HG02763 (cell line): ENCODE results near the gene TMEM41B.
A peak's percentile ranks its signal among the peaks of the same experiment; 100 is the strongest.
"Not testable (repeated sequence)": the region's sequence is repeated elsewhere in the genome, so short reads cannot be mapped to it uniquely, and the experiment has no call there.

ENCODE experiments used
- ATAC-seq: cut with Tn5 transposase; IDR thresholded peaks from one replicate; pipeline ENCODE4 v1.9.1; 2021; ENCODE audit warnings: mild to moderate bottlenecking, moderate library complexity; ENCODE audit not compliant: unreplicated experiment

The TMEM41B gene

DNA sequence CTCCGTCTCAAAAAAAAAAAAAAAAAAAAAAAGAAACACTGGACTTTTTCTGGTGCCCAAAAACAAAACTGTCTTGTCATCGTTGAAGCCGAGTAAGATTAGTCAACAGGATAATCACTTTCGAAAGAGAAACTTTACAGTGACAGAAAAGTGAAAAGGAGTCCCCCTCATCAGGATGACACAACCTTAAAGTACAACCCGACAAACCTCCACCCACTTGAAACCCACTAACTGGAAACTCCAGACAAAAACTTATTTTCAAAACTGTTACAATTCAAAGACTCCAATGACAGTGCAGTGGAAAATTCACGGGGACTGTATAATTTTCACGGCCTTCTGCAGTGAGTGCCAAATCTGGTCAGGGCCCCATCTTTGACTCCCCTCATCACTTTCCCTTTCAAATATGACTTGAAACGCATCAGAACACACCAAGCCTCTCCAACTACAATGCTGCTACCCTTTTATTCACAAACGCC, 50.5 kb downstream of the TMEM41B start:
- ATAC-seq, result peak; percentile 65

DNA sequence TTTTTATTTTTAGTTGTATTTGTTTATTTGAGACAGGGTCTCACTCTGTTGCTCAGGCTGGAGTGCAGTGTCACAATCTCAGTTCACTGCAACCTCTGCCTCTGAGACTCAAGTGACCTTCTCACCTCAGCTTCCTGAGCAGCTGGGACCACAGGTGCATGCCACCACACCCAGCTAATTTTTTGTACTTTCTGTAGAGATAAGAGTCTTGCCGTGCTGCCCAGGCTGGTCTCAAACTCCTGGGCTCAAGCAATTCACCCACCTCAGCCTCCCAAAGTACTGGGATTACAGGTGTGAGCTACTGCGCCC, 53.6 kb downstream of the TMEM41B start:
- ATAC-seq, result not testable (repeated sequence)

DNA sequence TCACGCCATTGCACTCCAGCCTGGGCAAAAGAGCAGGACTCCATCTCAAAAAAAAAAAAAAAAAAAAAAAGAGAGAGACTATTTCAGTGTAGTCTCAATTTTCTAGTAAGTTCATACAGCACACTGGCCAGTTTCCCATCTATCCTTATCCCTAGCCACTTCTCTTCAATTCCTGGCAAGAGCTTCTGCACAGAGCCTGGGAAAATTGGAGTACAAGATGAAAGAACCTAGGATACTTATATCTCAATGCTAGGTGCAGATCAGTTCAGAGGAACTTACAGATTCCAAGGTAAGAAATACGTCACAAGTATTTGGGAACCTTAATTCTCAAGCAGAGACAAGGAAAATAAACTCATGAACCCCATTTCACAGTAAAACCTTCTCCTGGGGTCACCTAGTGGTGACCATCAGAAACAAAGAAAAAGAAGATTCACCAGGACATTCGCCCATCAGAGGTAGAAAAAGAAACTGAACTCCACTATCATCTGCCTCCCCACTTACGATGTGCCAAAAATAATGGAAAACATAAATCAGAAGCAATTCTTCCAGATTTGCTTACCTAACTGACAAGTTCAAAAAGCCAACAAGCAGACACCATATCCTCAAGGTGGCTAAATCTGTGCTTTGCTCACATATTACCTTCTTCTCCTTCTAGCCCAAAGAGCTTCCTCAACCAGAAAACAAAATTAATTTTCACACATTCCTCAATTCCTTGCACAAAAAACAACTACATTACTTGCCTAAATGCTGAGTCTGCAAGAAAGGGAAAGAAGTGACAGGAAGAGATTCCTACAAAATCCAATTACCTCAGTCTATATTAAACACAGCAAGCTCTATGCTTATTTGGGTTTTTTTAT, 54.2 kb downstream of the TMEM41B start:
- no peak for ATAC-seq

DNA sequence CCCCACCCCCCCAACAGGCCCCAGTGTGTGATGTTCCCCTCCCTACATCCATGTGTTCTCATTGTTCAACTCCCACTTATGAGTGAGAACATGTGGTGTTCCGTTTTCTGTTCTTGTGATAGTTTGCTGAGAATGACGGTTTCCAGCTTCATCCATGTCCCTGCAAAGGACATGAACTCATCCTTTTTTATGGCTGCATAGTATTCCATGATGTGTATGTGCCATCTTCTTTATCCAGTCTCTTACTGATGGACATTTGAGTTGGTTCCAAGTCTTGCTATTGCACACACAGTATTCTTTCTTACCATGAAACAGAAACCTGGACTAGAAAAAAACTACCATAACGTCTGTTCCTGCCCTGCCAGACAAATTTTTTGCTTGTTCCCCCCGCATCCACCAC, 56.1 kb downstream of the TMEM41B start:
- ATAC-seq, result not testable (repeated sequence)

DNA sequence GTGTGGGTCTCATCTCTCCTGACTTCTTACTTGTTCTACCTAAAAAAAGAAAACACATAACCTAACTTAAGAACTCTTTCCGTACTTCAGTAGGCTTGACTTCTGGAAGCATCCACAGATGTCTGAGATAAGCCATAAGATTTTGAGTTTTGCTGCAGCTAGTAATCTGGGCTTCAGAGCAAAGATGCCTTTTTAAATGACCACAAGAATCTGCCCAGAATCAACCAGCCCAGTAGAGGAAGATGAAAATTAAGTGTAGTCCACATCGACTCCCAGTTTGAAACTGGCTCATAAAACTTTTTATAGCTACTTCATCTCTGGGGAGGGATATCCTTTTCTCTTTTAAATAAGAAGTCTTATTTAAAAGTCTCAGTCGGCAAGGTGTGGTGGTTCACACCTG, 60.0 kb downstream of the TMEM41B start:
- ATAC-seq, result no peak

DNA sequence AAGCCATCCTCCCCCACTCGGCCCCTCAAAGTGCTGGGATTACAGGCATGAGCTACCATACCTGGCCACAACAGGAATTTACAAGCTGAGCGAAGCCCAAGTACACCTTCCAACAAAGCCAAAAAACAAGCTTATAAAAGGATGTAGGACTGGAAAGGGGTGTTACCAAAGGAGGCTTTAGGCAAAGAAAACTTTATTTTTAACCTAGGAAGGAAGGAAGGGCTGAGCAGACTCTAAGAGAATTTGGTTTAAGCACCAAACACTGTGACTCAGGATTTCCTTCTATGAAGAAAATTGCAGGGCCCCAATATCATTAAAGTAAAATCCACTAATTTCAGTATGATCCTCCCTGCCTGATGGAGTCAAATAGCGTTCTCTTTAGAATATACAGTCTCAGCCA, 61.3 kb downstream of the TMEM41B start:
- no peak for ATAC-seq

DNA sequence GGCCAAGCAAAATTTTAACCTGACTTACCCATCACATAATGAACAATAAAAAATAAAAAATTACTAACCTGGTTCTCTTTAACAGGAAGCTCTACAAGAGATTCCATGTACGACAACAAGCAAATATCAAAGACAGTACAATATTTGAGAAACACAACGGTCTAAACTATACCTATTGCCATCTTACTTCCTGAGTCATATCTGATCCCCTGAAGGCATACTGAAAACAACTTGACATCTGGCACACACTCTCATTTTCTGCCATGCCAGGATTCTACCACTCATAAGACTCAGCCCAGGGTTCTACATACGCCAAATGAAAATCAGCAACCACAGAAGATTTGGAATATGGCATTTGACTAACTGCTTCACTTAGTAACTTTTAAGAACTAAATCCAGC, 63.1 kb downstream of the TMEM41B start:
- no peak for ATAC-seq

DNA sequence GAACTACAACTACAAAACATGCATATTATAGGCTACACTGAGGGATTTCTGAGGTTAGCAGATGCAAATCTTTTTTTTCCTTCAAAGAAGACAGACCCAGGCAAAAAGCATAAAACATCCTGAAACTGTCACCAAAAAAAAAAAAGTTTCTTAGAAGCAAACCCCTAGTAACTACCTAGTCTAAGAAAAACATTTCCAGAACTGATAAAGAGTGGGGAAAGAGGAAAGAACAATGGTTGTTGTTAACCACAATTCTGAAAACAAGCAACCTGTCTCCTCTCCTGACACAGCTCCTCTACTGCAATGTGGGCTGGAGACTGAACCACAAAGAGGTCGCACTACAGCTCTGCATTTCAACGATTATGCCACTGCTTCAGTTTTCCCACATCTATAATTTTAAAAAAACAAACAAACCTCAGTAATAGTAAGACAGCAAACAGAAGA, 64.2 kb downstream of the TMEM41B start:
- ATAC-seq, result peak; percentile 63

DNA sequence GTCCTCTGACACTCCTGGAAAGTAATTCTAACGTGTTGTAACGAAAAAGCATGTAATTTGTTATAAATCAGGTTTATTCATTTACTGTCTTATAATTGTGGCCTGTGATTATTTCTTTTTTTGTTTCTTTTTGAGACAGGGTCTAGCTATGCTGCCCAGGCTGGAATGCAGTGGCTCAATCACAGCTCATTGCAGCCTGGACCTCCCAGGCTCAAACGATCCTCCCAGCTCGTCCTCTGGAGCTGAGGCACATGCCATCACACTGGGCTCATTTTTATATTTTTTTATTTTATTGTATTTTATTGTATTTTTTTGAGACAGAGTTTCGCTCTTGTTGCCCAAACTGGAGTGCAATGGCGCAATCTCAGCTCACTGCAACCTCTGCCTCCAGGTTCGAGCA, 65.1 kb downstream of the TMEM41B start:
- ATAC-seq, result no peak

DNA sequence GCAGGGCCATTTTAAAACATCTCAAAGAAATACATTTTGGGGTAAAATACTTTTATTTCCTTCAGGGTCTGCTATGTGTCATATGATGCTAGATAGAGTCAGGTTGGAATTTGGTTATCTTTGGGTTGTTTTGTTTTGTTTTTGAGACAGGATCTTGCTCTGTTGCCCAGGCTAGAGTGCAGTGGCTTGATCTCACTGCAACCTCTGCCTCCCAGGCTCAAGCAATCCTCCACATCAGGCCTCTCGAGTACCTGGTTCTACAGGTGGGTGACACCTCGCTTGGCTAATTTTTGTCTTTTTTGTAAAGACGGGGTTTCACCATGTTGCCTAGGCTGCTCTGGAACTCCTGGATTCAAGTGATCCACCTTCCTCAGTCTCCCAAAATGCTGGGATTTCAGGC, 66.5 kb downstream of the TMEM41B start:
- no peak for ATAC-seq

DNA sequence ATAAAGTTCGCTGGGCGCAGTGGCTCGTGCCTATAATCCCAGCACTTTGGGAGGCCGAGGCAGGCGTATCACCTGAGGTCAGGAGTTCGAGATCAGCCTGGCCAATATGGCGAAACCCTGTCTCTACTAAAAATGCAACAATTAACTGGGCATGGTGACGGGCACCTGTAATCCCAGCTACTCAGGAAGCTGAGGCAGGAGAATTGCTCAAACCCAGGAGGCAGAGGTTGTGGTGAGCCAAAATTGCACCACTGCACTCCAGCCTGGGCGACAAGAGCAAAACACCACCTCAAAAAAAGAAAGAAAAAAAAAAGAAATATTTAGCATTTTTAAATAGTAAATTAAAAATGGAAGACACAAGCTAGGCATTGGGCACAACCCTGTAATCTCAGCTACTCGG, 78.2 kb downstream of the TMEM41B start:
- ATAC-seq, result not testable (repeated sequence)

DNA sequence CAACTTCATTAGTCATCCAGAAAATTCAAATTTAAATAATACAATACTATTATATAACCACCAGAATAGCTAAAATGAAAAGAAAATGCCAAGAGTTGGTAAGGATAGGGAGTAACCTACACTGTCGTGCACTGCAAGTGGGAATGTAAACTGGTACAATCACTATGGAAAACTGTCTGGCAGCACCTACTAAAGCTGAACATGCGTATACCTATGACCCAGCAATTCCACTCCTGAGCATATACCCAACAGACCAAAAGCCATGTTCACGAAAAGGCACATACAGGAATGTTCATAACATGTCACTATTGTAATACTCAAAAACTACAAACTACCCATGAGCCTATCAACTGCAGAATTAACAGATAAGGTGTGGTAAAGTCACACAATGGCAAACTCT, 81.9 kb downstream of the TMEM41B start:
- no peak for ATAC-seq

DNA sequence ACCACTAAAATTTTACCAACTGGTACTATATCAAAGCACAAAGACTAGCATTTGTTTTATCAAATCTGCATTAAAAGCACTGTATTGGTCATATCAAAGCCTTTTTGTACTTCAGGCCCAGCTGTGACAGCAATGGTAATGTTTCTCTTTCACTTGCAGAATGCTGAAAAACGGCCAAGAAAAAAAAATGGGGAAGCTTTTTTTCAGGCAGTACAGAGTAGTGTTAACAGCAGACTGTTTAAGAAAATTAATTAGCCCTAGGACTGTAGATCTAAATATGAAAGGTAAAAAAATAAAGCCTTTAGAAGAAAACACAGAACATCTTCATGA, 82.6 kb downstream of the TMEM41B start:
- ATAC-seq, result no peak
